Gastroesophageal sphincter (tissue), 4 donors: Measurements from ENCODE around the gene RPS25. TPM values are rescaled to one million over a fixed set of nuclear protein-coding genes. Genes with fewer than 3 reads are reported as not detected.
"Not testable (repeated sequence)": the region's sequence is repeated elsewhere in the genome, so short reads cannot be mapped to it uniquely, and the experiment has no call there.

Experiments used
- ATAC-seq: fragments of 150-250 bp; one replicate; pipeline ENCODE4 v1.9.1; 2016; ENCODE audit warnings: mild to moderate bottlenecking, moderate library complexity
- H3K27ac ChIP-seq, 4 donors: fragments of 200-600 bp; sonication (generic) in 3 of 4; 1 replicate in 3 of 4; 2 replicates in 1 of 4; pipeline ENCODE4 v1.5.1; 2016 to 2019
- H3K27me3 ChIP-seq: fragments of 200-600 bp; sonication (generic); one replicate; pipeline ENCODE4 v1.5.1; 2019
- H3K36me3 ChIP-seq, 2 donors: fragments of 200-600 bp; sonication (generic); one replicate each; pipeline ENCODE4 v1.5.1; 2019; ENCODE audit warnings: control low read depth in 1 of 2
- H3K4me1 ChIP-seq, 3 donors: fragments of 200-600 bp; sonication (generic); 1 replicate in 2 of 3; 2 replicates in 1 of 3; pipeline ENCODE4 v1.5.1; 2016 to 2019; ENCODE audit warnings: control low read depth in 2 of 3
- H3K4me3 ChIP-seq, 2 donors: fragments of 200-600 bp; sonication (generic); one replicate each; pipeline ENCODE4 v1.5.1; 2019; ENCODE audit warnings: mild to moderate bottlenecking in 1 of 2, moderate library complexity in 1 of 2
- H3K9me3 ChIP-seq, 3 donors: fragments of 200-600 bp; sonication (generic); one replicate each; pipeline ENCODE4 v1.5.1; 2017 to 2019; ENCODE audit warnings: control low read depth in 2 of 3
- EP300 ChIP-seq: sonication (generic); formaldehyde crosslinking; IDR thresholded peaks from one replicate; pipeline ENCODE4 v1.6.1; 2017; ENCODE audit warnings: antibody characterized with exemption, mild to moderate bottlenecking
- POLR2A ChIP-seq, 2 donors: fragments of 450-650 bp; IDR thresholded peaks; one replicate each; pipeline ENCODE4 v1.6.1; 2017; ENCODE audit warnings: antibody characterized with exemption in 2 of 2, mild to moderate bottlenecking in 2 of 2, moderate library complexity in 1 of 2
- POLR2AphosphoS5 ChIP-seq: sonication (generic); formaldehyde crosslinking; IDR thresholded peaks from one replicate; pipeline ENCODE4 v1.6.1; 2017; ENCODE audit warnings: antibody characterized with exemption
- WGBS, 2 donors: methylation state at CpG; one replicate each; pipeline ENCODE4 v1.1.5; 2018; ENCODE audit warnings: low coverage in 1 of 2; 5-methylcytosine and 5-hydroxymethylcytosine counted together
- total RNA-seq, 4 donors: library from RNA; depleted of rRNA; stranded (reverse); fragments of >200 nt; gene quantifications; one replicate each; pipeline ENCODE4 v1.1.0, GENCODE V29; 2016
- TF ChIP-seq, protein P1 (sequence below), 4 experiments: fragments of 200-600 bp in 2 of 4; fragments of 450-650 bp in 2 of 4; sonication (generic) in 1 of 4; IDR thresholded peaks; one replicate each; pipeline ENCODE4 v1.5.1; 2017 to 2019; ENCODE audit warnings: antibody characterized with exemption in 4 of 4, mild to moderate bottlenecking in 2 of 4, moderate library complexity in 2 of 4

The RPS25 gene
- 1,000 to 10,000 TPM; 1,381 to 2,808 (median 2,000) TPM for total RNA-seq

DNA sequence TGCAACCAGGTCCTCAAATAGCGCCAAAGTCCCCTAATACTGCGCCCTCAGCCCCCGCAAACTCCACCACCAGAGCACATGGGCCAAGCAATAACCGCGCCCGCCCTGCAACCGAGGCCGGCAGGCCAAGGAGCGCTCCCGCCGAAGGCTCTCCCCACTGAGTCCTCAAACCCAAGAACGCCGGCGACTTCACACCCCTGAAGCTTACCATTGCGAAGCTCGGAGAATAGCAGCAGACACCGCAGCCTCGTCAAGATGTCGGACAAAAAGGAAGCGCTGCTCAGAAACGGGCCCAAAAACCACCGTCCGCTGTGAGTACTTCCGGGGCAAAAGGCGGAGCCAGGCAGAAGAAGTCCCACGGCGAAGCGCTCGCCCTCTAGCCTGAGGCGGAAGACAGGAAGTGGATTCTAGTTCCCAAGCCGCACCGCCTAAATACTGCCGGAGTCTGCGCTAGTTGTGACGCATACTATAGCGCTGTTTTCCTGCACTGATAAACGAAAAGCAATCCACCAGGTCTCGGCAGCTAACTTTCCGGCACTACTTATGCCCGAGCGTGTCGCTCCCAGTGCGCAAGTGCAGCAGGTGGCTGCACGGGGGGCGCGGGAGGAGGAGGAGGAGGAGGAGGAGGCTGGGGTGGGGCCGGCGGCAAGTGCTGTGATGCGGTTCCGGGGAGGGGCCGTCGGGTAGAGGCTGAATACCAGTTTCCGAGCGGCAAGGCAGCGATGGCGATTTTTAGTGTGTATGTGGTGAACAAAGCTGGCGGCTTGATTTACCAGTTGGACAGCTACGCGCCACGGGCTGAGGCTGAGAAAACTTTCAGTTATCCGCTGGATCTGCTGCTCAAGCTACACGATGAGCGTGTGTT lies at the start of gene RPS25, which contains the start of gene TRAPPC4:
TSS of gene RPS25 (minus strand) at position 270 of the 865 bp plus-strand sequence. CDS start at position 211, 59 bp downstream.
TSS of gene TRAPPC4 (plus strand) at position 693 of the 865 bp plus-strand sequence. CDS start at position 723, 30 bp downstream.
- WGBS, 2 donors = 0% methylated on average over 10 to 16 of the region's 63 CpGs
- Histone ChIP-seq H3K36me3 (peaks cover 0 to 72% of the 10 kb centered on the region in 2 donors), H3K4me1 (peaks cover 9 to 69% (median 26%) of the 10 kb centered on the region in 3 donors)

DNA sequence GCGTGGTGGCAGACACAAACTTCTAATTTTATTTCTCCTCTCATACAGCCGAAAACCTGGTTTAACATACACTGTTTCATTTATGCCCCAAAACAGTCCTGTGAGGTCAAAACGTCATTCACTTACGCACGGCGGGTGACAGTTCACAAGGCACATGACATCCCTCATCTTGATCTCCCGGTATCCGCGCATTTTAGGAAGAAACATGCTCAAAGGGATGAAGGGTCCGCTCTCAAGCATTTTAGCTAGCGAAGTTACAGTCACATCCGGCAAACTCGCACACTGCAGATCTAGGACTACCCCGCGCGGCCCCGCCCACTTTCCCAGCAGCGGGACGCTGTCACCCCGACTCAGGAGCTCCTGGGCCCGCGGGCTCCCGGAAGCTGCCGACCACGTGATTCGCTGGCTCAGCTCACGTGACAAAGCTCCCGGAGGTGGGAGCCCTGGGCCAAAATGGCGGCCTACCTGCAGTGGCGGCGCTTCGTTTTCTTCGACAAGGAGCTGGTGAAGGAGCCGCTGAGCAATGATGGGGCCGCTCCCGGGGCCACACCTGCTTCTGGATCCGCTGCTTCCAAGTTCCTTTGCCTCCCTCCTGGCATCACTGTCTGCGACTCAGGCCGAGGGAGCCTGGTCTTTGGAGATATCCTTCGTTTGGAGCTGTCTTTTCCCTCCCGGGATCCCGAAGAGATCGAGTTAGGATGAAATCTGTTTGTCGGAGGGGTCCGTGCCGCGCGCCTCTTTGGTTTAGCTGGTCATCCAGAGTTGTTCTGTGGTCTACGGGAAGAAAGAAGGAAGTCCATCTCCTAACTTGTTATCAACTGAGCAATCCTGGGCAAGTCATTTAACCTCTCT lies 49.5 kb upstream of the RPS25 start, which contains the start of gene VPS11:
TSS of gene VPS11 (plus strand) at position 448 of the 852 bp plus-strand sequence. CDS start at position 454, 6 bp downstream.
- peak; percentile 99 for ATAC-seq
- H3K27me3 ChIP-seq = no peaks in the 10 kb centered on the region
- no peaks in the 10 kb centered on the region for H3K9me3 ChIP-seq
- peaks cover 2 to 47% (median 14%) of the 10 kb centered on the region in 3 donors for H3K4me1 ChIP-seq
- 0% methylated on average over 20 to 25 of the region's 49 CpGs for WGBS, 2 donors
- peak within 1 kb of the TSS; percentile 73 to 88 (median 86) for H3K27ac ChIP-seq
- TF ChIP-seq EP300 (no peak), POLR2AphosphoS5 (peak; percentile 84), POLR2A (IDR thresholded peaks at IDR 0.05) (peak; percentile 62 to 76)
- TF ChIP-seq, protein P1, sequence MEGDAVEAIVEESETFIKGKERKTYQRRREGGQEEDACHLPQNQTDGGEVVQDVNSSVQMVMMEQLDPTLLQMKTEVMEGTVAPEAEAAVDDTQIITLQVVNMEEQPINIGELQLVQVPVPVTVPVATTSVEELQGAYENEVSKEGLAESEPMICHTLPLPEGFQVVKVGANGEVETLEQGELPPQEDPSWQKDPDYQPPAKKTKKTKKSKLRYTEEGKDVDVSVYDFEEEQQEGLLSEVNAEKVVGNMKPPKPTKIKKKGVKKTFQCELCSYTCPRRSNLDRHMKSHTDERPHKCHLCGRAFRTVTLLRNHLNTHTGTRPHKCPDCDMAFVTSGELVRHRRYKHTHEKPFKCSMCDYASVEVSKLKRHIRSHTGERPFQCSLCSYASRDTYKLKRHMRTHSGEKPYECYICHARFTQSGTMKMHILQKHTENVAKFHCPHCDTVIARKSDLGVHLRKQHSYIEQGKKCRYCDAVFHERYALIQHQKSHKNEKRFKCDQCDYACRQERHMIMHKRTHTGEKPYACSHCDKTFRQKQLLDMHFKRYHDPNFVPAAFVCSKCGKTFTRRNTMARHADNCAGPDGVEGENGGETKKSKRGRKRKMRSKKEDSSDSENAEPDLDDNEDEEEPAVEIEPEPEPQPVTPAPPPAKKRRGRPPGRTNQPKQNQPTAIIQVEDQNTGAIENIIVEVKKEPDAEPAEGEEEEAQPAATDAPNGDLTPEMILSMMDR (IDR thresholded peaks at IDR 0.05) = peak in 1 of 4 experiments; percentile 13
- peak within 1 kb of the TSS; percentile 84 to 91 for H3K4me3 ChIP-seq
- H3K36me3 ChIP-seq = peaks cover 0 to 35% of the 10 kb centered on the region in 2 donors

More for the DNA sequence above, at the start of gene RPS25, which contains the start of gene TRAPPC4:
- H3K27ac ChIP-seq = peak within 1 kb of the TSS; percentile 94 to 99 (median 96)
- TF ChIP-seq POLR2AphosphoS5 = peak; percentile 85
- peak; percentile 59 to 67 for TF ChIP-seq POLR2A (IDR thresholded peaks at IDR 0.05)
- TF ChIP-seq, protein P1 (IDR thresholded peaks at IDR 0.05) = peak in 1 of 4 experiments; percentile 35
- no peak for TF ChIP-seq EP300
- H3K27me3 ChIP-seq = no peaks in the 10 kb centered on the region
- ATAC-seq = peak; percentile 96
- H3K4me3 ChIP-seq = peak within 1 kb of the TSS; percentile 76 to 96
- no peaks in the 10 kb centered on the region for H3K9me3 ChIP-seq

DNA sequence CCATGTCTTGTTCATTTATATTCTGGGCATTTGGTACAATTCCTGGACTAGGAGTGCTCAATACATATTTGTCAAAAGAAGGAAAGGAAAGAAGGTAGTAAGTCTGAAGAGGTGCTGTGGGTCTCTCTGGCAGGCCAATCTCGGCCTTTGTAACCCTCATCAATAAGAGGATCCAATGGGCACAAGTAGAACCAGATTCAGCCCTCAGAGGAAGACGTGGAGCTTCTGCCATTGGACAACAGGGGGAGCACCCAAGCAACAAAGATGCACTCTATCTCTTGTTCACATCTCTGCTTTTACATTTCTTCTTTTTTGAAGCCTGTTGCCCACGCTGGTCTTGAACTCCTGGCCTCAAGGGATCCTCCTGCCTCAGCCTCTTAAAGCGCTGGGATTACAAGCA lies 47.2 kb upstream of the RPS25 start:
- Histone ChIP-seq H3K36me3 (peaks cover 0 to 13% of the 10 kb centered on the region in 2 donors), H3K4me3 (no peak overlapping the region), H3K27ac (no peak overlapping the region), H3K27me3 (no peaks in the 10 kb centered on the region), H3K9me3 (no peaks in the 10 kb centered on the region), H3K4me1 (peaks cover 2 to 50% (median 14%) of the 10 kb centered on the region in 3 donors)
- no peak for ATAC-seq
- TF ChIP-seq POLR2A (IDR thresholded peaks at IDR 0.05) (no peak), POLR2AphosphoS5 (no peak)
- TF ChIP-seq, protein P1 (IDR thresholded peaks at IDR 0.05) = peak in 2 of 4 experiments; percentile 4 to 36
- WGBS, 2 donors = 63 to 66% methylated on average over 4 of the region's 4 CpGs

DNA sequence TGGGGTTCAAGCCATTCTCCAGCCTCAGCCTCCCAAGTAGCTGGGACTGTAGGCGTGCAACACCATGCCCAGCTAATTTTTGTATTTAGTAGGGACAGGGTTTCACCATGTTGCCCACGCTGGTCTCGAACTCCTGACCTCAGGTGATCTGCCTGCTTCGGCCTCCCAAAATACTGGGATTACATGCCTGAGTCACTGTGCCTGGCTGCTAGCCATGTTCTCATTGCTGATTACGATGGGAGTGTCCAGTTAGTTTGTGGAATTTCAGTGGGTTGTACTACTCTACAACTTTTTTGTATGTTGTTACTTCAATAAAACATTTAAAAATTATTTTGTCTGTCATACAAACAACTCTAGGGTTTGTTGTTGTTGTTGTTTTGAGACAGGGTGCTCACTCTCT lies 44.6 kb upstream of the RPS25 start:
- no peak overlapping the region for H3K4me3 ChIP-seq
- H3K27me3 ChIP-seq = no peaks in the 10 kb centered on the region
- no peak for ATAC-seq
- peak overlapping the region in 3 of 4 donors; percentile 18 to 20 (median 20) for H3K27ac ChIP-seq
- no peak for TF ChIP-seq POLR2AphosphoS5
- no peaks in the 10 kb centered on the region for H3K9me3 ChIP-seq
- peaks cover 0 to 33% (median 7%) of the 10 kb centered on the region in 3 donors for H3K4me1 ChIP-seq
- WGBS, 2 donors = 38 to 66% methylated on average over 3 to 5 of the region's 5 CpGs
- no peaks in the 10 kb centered on the region for H3K36me3 ChIP-seq

DNA sequence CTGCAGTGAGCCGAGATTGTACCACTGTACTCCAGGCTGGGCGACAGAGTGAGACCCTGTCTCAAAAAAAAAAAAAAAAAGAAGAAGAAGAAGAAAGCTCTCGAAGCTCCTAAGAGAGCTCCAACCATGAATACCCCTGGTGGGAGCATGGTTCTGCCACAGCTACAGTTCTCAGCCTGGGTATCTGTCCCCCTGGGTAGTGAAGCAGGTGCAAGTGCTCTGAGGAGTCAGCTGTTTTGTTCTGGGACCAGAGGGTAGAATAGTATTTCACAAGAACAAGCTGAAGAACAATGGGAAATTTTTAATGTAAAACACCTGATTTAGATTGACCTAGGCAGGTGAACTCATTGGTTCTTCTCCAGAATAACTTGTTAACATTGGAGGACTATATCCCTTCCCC lies 43.1 kb upstream of the RPS25 start:
- H3K27ac ChIP-seq = no peak overlapping the region
- peaks cover 0 to 30% (median 11%) of the 10 kb centered on the region in 3 donors for H3K4me1 ChIP-seq
- no peak for ATAC-seq
- H3K9me3 ChIP-seq = no peaks in the 10 kb centered on the region
- TF ChIP-seq POLR2A (IDR thresholded peaks at IDR 0.05) (no peak), POLR2AphosphoS5 (no peak), EP300 (no peak)
- TF ChIP-seq, protein P1 (IDR thresholded peaks at IDR 0.05) = no peak
- no peak overlapping the region for H3K4me3 ChIP-seq
- no peaks in the 10 kb centered on the region for H3K27me3 ChIP-seq
- no peaks in the 10 kb centered on the region for H3K36me3 ChIP-seq
- 70% methylated on average over 1 of the region's 3 CpGs; no CpG with 5 or more reads in 1 of the 2 donors for WGBS, 2 donors

DNA sequence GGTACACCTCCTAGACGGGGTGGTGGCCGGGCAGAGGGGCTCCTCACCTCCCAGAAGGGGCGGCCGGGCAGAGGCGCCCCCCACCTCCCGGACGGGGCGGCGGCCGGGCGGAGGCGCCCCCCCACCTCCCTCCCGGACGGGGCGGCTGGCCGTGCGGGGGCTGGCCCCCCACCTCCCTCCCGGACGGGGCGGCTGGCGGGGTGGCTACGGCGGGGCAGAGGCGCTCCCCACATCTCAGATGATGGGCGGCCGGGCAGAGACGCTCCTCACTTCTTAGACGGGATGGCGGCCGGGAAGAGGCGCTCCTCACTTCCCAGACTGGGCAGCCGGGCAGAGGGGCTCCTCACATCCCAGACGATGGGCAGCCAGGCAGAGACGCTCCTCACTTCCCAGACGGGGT lies 41.0 kb upstream of the RPS25 start:
- H3K27ac ChIP-seq, ATAC-seq, H3K4me3 ChIP-seq, H3K27me3 ChIP-seq, H3K9me3 ChIP-seq: not testable (repeated sequence)
- WGBS, 2 donors = no CpG with 5 or more reads among the region's 35 CpGs
- Histone ChIP-seq H3K36me3 (peaks cover 0 to 14% of the 10 kb centered on the region in 2 donors), H3K4me1 (peaks cover 0 to 39% (median 11%) of the 10 kb centered on the region in 3 donors)
